HepG2 (cell line): ENCODE measurements around the gene PTBP2. TPM values are rescaled to one million over a fixed set of nuclear protein-coding genes. Genes with fewer than 3 reads are reported as not detected.

ENCODE experiments used
- ATAC-seq: fragments of 200-7000 bp; cut with Tn5 transposase; 3 replicates; pipeline ENCODE4 v1.9.1; 2020; ENCODE audit warnings: mild to moderate bottlenecking, moderate library complexity
- Bru-seq: library from RNA; stranded (reverse); fragments of 400-500 nt; gene quantifications from one replicate; lab custom pipeline; 2021; lab: Mats Ljungman, UMichigan
- BruChase-seq, 2 experiments: library from RNA; stranded (reverse); fragments of 400-500 nt; gene quantifications; one replicate each; lab custom pipeline; 2021; lab: Mats Ljungman, UMichigan
- BruUV-seq: library from RNA; stranded (reverse); fragments of 400-500 nt; replicated peaks from 2 replicates; lab custom pipeline; 2021; lab: Mats Ljungman, UMichigan
- CTCF ChIA-PET: fragments of 300-600 bp; formaldehyde crosslinking; extraction: SDS; loops from one replicate; lab custom pipeline; 2021; ENCODE audit warnings: low total read pairs, inconsistent platforms, low intra/inter-chr PET ratio; lab: Yijun Ruan, JAX
- POLR2A ChIA-PET: fragments of 350-600 bp; sonication (Branson Sonifier 250); formaldehyde crosslinking; loops from one replicate; lab custom pipeline; 2020; ENCODE audit warnings: antibody characterized with exemption, inconsistent platforms; lab: Yijun Ruan, JAX
- DNase-seq: peaks from one replicate; pipeline ENCODE4 v3.0.0-alpha.2; 2015; ENCODE audit warnings: low spot score
- FAIRE-seq: peaks from 3 replicates; lab custom pipeline; 2011; peaks lifted over from hg19 to GRCh38; lab: Jason Lieb, UNC
- H2AFZ ChIP-seq: one replicate; pipeline ENCODE4 v1.6.1; 2011; ENCODE audit warnings: low read length, inconsistent platforms
- H3K27ac ChIP-seq: fragments of 300-600 bp; 3 replicates; pipeline ENCODE4 v1.8.0; 2011; ENCODE audit warnings: mixed run types, mild to moderate bottlenecking, mixed read lengths, low read length, inconsistent platforms; ENCODE audit not compliant: insufficient read depth; ENCODE audit errors: extremely low read length
- H3K27me3 ChIP-seq, 2 experiments: fragments of 200-600 bp in 1 of 2; 2 replicates in 1 of 2; 3 replicates in 1 of 2; pipeline versions ENCODE4 v1.6.0 to v1.8.0; 2011; ENCODE audit warnings: low read length in 2 of 2, mild to moderate bottlenecking in 2 of 2, moderate library complexity in 2 of 2, inconsistent platforms in 1 of 2; ENCODE audit not compliant: insufficient read depth in 2 of 2, control insufficient read depth in 1 of 2
- H3K36me3 ChIP-seq, 2 experiments: fragments of 200-600 bp in 1 of 2; replicated peaks in 1 of 2; 2 replicates in 1 of 2; 3 replicates in 1 of 2; pipeline versions ENCODE4 v1.5.1 to v1.8.0; 2011; ENCODE audit warnings: low read length in 2 of 2, inconsistent platforms in 1 of 2; ENCODE audit not compliant: insufficient read depth in 2 of 2, control insufficient read depth in 1 of 2
- H3K4me1 ChIP-seq: 2 replicates; pipeline ENCODE4 v1.5.1; 2012; ENCODE audit warnings: low read length, inconsistent platforms; ENCODE audit not compliant: insufficient read depth
- H3K4me2 ChIP-seq: 2 replicates; pipeline ENCODE4 v1.6.0; 2011; ENCODE audit warnings: low read depth, low read length, inconsistent platforms
- H3K4me3 ChIP-seq, 3 experiments: fragments of 200-600 bp in 1 of 3; sonication (generic), shearing (Covaris generic) in 1 of 3; replicated peaks in 1 of 3; 2 replicates each; pipeline ENCODE4 v1.5.1; 2011 to 2016; ENCODE audit warnings: low read length in 3 of 3, inconsistent platforms in 2 of 3, low read depth in 2 of 3, mild to moderate bottlenecking in 2 of 3, control low read depth in 1 of 3, mixed read lengths in 1 of 3; ENCODE audit not compliant: insufficient read depth in 1 of 3
- H3K79me2 ChIP-seq: one replicate; pipeline ENCODE4 v1.6.1; 2011; ENCODE audit warnings: low read length, inconsistent platforms; ENCODE audit not compliant: insufficient read depth
- H3K9ac ChIP-seq: 2 replicates; pipeline ENCODE4 v1.6.0; 2011; ENCODE audit warnings: mild to moderate bottlenecking, low read depth, low read length, inconsistent platforms; ENCODE audit not compliant: insufficient read depth
- H3K9me3 ChIP-seq: 2 replicates; pipeline ENCODE4 v1.5.1; 2012; ENCODE audit warnings: mild to moderate bottlenecking, low read length
- H4K20me1 ChIP-seq: 2 replicates; pipeline ENCODE4 v1.6.0; 2011; ENCODE audit warnings: inconsistent platforms, mild to moderate bottlenecking, low read length, moderate library complexity; ENCODE audit not compliant: insufficient read depth
- DPF2 ChIP-seq: sonication (generic); formaldehyde crosslinking; IDR thresholded peaks from 2 replicates; pipeline ENCODE4 v1.4.0; 2020; ENCODE audit warnings: mild to moderate bottlenecking, low read depth, missing genetic modification reagents, borderline replicate concordance
- ELF3 ChIP-seq: IDR thresholded peaks from 2 replicates; pipeline ENCODE4 v1.6.1; 2016; ENCODE audit warnings: missing genetic modification reagents, missing compliant biosample characterization
- HOXA3 ChIP-seq: sonication (generic); formaldehyde crosslinking; IDR thresholded peaks from 2 replicates; pipeline ENCODE4 v1.5.0; 2020; ENCODE audit warnings: missing genetic modification reagents
- KAT7 ChIP-seq: IDR thresholded peaks from 2 replicates; pipeline ENCODE4 v1.6.1; 2018; ENCODE audit warnings: borderline replicate concordance, missing compliant biosample characterization
- MLXIP ChIP-seq: sonication (generic); formaldehyde crosslinking; IDR thresholded peaks from 2 replicates; pipeline ENCODE4 v1.9.0; 2021; ENCODE audit warnings: missing genetic modification reagents, borderline replicate concordance
- NCOR1 ChIP-seq: fragments of 200-600 bp; sonication (generic); IDR thresholded peaks from 2 replicates; pipeline ENCODE4 v1.7.0; 2017; ENCODE audit warnings: antibody characterized with exemption, low read length, borderline replicate concordance
- NONO ChIP-seq, 2 experiments: fragments of 450-650 bp in 1 of 2; sonication (generic) in 1 of 2; formaldehyde crosslinking in 1 of 2; IDR thresholded peaks in 1 of 2; conservative IDR thresholded peaks in 1 of 2; 2 replicates each; pipeline versions ENCODE4 v1.6.1 to v1.8.0; 2017 to 2022; ENCODE audit warnings: mild to moderate bottlenecking in 1 of 2, missing genetic modification reagents in 1 of 2, moderate library complexity in 1 of 2
- NR0B2 ChIP-seq: sonication (generic); formaldehyde crosslinking; IDR thresholded peaks from 2 replicates; pipeline ENCODE4 v1.4.0; 2020; ENCODE audit warnings: mild to moderate bottlenecking, missing genetic modification reagents
- SNAPC2 ChIP-seq: sonication (generic); formaldehyde crosslinking; IDR thresholded peaks from 2 replicates; pipeline ENCODE4 v1.8.1; 2022; ENCODE audit warnings: mild to moderate bottlenecking, missing genetic modification reagents
- THRA ChIP-seq: sonication (generic); formaldehyde crosslinking; IDR thresholded peaks from 2 replicates; pipeline ENCODE4 v1.4.0; 2020; ENCODE audit warnings: missing genetic modification reagents, borderline replicate concordance
- WGBS: methylation state at CpG from one replicate; pipeline ENCODE4 v1.1.6; 2017; ENCODE audit warnings: low lambda C conversion rate; 5-methylcytosine and 5-hydroxymethylcytosine counted together
- in situ Hi-C: cut with HindIII; loops from 2 replicates; pipeline ENCODE4 v1.10.0; 2017; ENCODE audit warnings: low pct_unique_long_range_greater_than_20kb; ENCODE audit not compliant: extremely low pct_ligation_motif_present
- intact Hi-C: fragments of 100-400 bp; cut with micrococcal nuclease; formaldehyde crosslinking; loops from one replicate; pipeline ENCODE4 v1.10.0; 2022; ENCODE audit not compliant: unreplicated experiment
- long read RNA-seq, 2 experiments: library from RNA in 1 of 2; library from polyadenylated mRNA in 1 of 2; stranded (forward) in 1 of 2; unstranded in 1 of 2; transcript quantifications; one replicate each; pipeline ENCODE4 v2.0.0, GENCODE V29; 2019 to 2022
- polyA minus RNA-seq, 3 experiments: library from RNA; depleted of rRNA, polyadenylated mRNA; stranded (reverse); fragments of >200 nt; gene quantifications; 2 replicates each; pipeline ENCODE4 v1.2.3, GENCODE V29; 2011; ENCODE audit warnings: low replicate concordance in 1 of 3
- polyA plus RNA-seq, 8 experiments: library from polyadenylated mRNA; depleted of rRNA in 3 of 8; stranded (reverse) in 7 of 8; unstranded in 1 of 8; fragments of >200 nt; fragmentation: Illumina TruSeq in 4 of 8; extraction: Trizol in 4 of 8; gene quantifications; 2 replicates each; pipeline versions ENCODE4 v1.2.1 to v1.2.3, GENCODE V29; 2011 to 2016; ENCODE audit warnings: low read depth in 4 of 8, missing spikeins in 1 of 8, mixed read lengths in 1 of 8; ENCODE audit not compliant: insufficient read depth in 1 of 8
- total RNA-seq, 5 experiments: library from RNA; depleted of rRNA; stranded (reverse); fragments of >200 nt; fragmentation: Illumina TruSeq; extraction: Trizol; gene quantifications; 2 replicates each; pipeline ENCODE4 v1.2.3, GENCODE V29; 2016; ENCODE audit warnings: low read depth in 1 of 5

Gene PTBP2
- total RNA-seq (2016; rRNA removed; fragmentation: Illumina TruSeq; extraction: Trizol) (9.9 and 14.1 TPM in 2 replicates), polyA plus RNA-seq (2011; rRNA removed) (8.3 and 10.5 TPM in 2 replicates), polyA minus RNA-seq (2011; rRNA and poly(A)+ RNA removed; ENCODE audit: low replicate concordance) (15.9 and 17.8 TPM in 2 replicates), Bru-seq, nascent RNA (percentile 96 among the genes with signal in this experiment), BruChase-seq, experiment 1, labeled RNA remaining after a 6-hour chase (percentile 89 among the genes with signal in this experiment), BruChase-seq, experiment 2, labeled RNA remaining after a 2-hour chase (percentile 95 among the genes with signal in this experiment)
- 5.8 and 8.5 TPM in 2 replicates for total RNA-seq (2016; cell fraction: cytosol; rRNA removed; fragmentation: Illumina TruSeq; extraction: Trizol; ENCODE audit: low read depth)
- 9.0 and 12.0 TPM in 2 replicates for total RNA-seq (2016; cell fraction: insoluble cytoplasmic fraction; rRNA removed; fragmentation: Illumina TruSeq; extraction: Trizol)
- 5.1 and 6.8 TPM in 2 replicates for total RNA-seq (2016; cell fraction: membrane; rRNA removed; fragmentation: Illumina TruSeq; extraction: Trizol)
- total RNA-seq (2016; cell fraction: nucleus; rRNA removed; fragmentation: Illumina TruSeq; extraction: Trizol): 49.4 and 51.6 TPM in 2 replicates
- 2.1 and 3.6 TPM in 2 replicates for polyA plus RNA-seq (2011; cell fraction: cytosol; rRNA removed)
- 18.9 and 26.3 TPM in 2 replicates for polyA plus RNA-seq (2011; cell fraction: nucleus; rRNA removed)
- polyA plus RNA-seq (2012): 8.2 and 10.8 TPM in 2 replicates
- polyA plus RNA-seq (2016; cell fraction: cytosol; fragmentation: Illumina TruSeq; extraction: Trizol; ENCODE audit: low read depth): 1.9 and 2.6 TPM in 2 replicates
- polyA plus RNA-seq (2016; cell fraction: insoluble cytoplasmic fraction; fragmentation: Illumina TruSeq; extraction: Trizol; ENCODE audit: low read depth): 7.2 and 8.1 TPM in 2 replicates
- polyA plus RNA-seq (2016; cell fraction: membrane; fragmentation: Illumina TruSeq; extraction: Trizol; ENCODE audit: low read depth): 2.8 and 3.7 TPM in 2 replicates
- 52.0 and 58.2 TPM in 2 replicates for polyA plus RNA-seq (2016; cell fraction: nucleus; fragmentation: Illumina TruSeq; extraction: Trizol; ENCODE audit: insufficient read depth, low read depth)
- polyA minus RNA-seq (2011; cell fraction: cytosol; rRNA and poly(A)+ RNA removed): 2.9 and 3.0 TPM in 2 replicates
- polyA minus RNA-seq (2011; cell fraction: nucleus; rRNA and poly(A)+ RNA removed): 109 and 116 TPM in 2 replicates
- long read RNA-seq, experiment 1, partial matches to known transcripts: 0 of 2 reads
- long read RNA-seq, experiment 1, other reads (novel, unspliced or antisense): 2 of 2 reads
- long read RNA-seq, experiment 2, partial matches to known transcripts: 0 of 3 reads
- long read RNA-seq, experiment 2, other reads (novel, unspliced or antisense): 3 of 3 reads

- Histone ChIP-seq H3K4me3 (peak within 1 kb of the TSS; percentile 89 to 94 (median 93)), H3K36me3 (peaks cover 0 to 4% of the 10 kb centered on the region in 2 experiments; a peak in 1 of 5 replicates), H3K27me3 (no peaks in the 10 kb centered on the region), H3K4me1 (peaks cover 29% of the 10 kb centered on the region), H3K79me2 (peaks cover 38% of the 10 kb centered on the region), H3K9me3 (no peaks in the 10 kb centered on the region), H4K20me1 (no peaks in the 10 kb centered on the region; the same call in 1 of the 2 replicates), H2AFZ (peak within 1 kb of the TSS; percentile 98), H3K4me2 (peak within 1 kb of the TSS; percentile 98), H3K9ac (peak within 1 kb of the TSS; percentile 87), H3K27ac (peak within 1 kb of the TSS; percentile 86)
- FAIRE-seq (no peak), ATAC-seq (peak; percentile 99), DNase-seq (peak; percentile 55)
- BruUV-seq: no TSS peak
- in situ Hi-C loops: loop anchor here (5.0 kb wide), 1 partner anchor 86 kb away; no protein-coding TSS in a partner anchor
- 0% methylated on average over 4 of the region's 75 CpGs for WGBS
- intact Hi-C loops: loop anchor here (1.0 to 10.0 kb wide), 2 partner anchors 53 to 89 kb away; no protein-coding TSS in a partner anchor
- ChIA-PET CTCF (no interaction called here), POLR2A (interaction anchor here (0.6 to 1.3 kb wide), 2 partner anchors 9 to 769 kb away, joined by 3 to 4 read pairs; no protein-coding TSS in a partner anchor)
- TF ChIP-seq SNAPC2 (CRISPR knock-in tag) (no peak), ELF3 (peak; percentile 37; the same call in 1 of the 2 replicates), HOXA3 (CRISPR knock-in tag) (peak; percentile 84), MLXIP (0 out of 2 replicates have a peak, but pooled peaks have one; percentile 13), NONO (IDR thresholded peaks at IDR 0.05) (no peak), NONO (CRISPR knock-in tag; conservative IDR thresholded peaks at IDR 0.05) (peak; percentile 59; the same call in 1 of the 2 replicates), THRA (CRISPR knock-in tag) (no peak), KAT7 (CRISPR knock-in tag) (0 out of 2 replicates have a peak, but pooled peaks have one; percentile 26), NR0B2 (CRISPR knock-in tag) (peak; percentile 35; the same call in 1 of the 2 replicates), NCOR1 (no peak), DPF2 (CRISPR knock-in tag) (no peak)
Measured at GRCh38 chr1:96721416-96722160, at the start of gene PTBP2. TSS of gene PTBP2 (plus strand) at chr1:96721784. CDS start at chr1:96721865, 81 bp downstream.
